ENCODE results near the gene SGF29.
"Not testable (repeated sequence)": the region's sequence is repeated elsewhere in the genome, so short reads cannot be mapped to it uniquely, and the experiment has no call there.

SGF29 gene

DNA sequence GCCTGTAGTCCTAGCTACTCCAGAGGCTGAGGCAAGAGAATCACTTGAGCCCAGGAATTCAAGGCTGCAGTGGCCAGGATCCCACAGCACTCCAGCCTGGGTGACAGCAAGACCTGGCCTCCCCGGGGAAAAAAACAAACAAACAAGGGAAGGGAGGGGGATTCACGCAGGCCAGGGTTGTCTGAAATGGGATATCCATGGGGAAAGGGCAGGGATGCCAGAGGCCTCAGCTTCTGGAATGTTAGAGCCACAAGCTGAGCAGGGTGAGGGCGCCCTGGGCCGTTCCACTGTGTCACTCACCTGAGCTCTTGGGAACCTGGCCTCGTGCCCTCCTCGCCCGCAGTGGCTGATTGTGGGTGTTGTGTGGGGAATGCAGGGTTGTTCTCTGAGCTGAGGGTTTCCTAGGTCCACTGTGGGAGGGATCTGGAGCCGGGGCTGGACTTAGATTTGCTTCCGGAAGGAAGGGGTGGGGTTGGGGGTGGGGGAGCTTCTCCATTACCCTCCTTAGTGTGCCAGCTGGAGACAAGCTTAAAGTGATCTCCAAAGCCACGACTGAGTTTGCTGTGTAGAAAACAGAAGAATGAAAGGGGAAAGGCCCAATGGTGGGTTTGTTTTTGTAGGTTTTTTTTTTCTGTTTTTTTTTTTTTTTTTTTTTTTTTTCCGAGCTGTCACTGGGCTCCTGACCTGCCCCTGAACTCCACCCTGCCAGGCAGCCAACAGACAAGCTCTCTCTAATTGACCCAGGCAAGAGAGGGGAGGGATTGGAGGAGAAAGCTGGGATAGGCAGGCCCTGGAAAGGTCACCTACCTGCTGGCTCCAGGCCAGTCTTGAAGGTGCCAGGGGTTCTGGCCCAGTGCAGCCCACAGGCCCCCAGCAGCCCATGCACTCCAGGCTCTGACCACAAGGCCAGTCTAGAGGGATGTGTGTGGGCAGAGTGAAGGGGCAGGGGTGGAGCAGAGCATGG lies 56.2 kb downstream of the SGF29 start, which contains the start of gene SULT1A1:
Gene SULT1A1 (minus strand): TSS at position 414 of the 964 bp plus-strand sequence. CDS start 1,189 bp downstream, outside the sequence.
- WGBS, result 66% methylated on average over 10 of the region's 11 CpGs
- H3K4me1 ChIP-seq (ENCODE audit: control insufficient read depth, insufficient read depth, low read depth, low read length), result peaks cover 6% of the 10 kb centered on the region
- H3K36me3 ChIP-seq (ENCODE audit: control insufficient read depth in 1 of 2, insufficient read depth in 2 of 2, low read depth in 1 of 2, low read length in 2 of 2), result no peaks in the 10 kb centered on the region
- H2AFZ ChIP-seq (ENCODE audit: low read depth, low read length), result no peak within 1 kb of the TSS
- H2BK12ac ChIP-seq (ENCODE audit: low read length in 2 of 2), result no peak within 1 kb of the TSS
- peak within 1 kb of the TSS in 1 of 2 experiments; percentile 55 for H3K14ac ChIP-seq (ENCODE audit: low read length in 2 of 2)
- no peak within 1 kb of the TSS for H2BK5ac ChIP-seq (ENCODE audit: low read depth, low read length, poor library complexity, severe bottlenecking)
- H3K4me2 ChIP-seq (ENCODE audit: low read length, poor library complexity, severe bottlenecking), result no peak within 1 kb of the TSS
- no peak within 1 kb of the TSS for H3K23ac ChIP-seq (ENCODE audit: low read length in 2 of 2)
- H3K9ac ChIP-seq (ENCODE audit: low read length), result no peak within 1 kb of the TSS
- H2AK5ac ChIP-seq (ENCODE audit: low read length, severe bottlenecking), result no peak within 1 kb of the TSS
- no peak within 1 kb of the TSS for H3K4ac ChIP-seq (ENCODE audit: low read depth in 1 of 2, low read length in 2 of 2)
- peak within 1 kb of the TSS in 1 of 2 experiments; percentile 34 for H3K18ac ChIP-seq (ENCODE audit: low read depth in 1 of 2, low read length in 2 of 2)
- H4K8ac ChIP-seq (ENCODE audit: low read length), result peak within 1 kb of the TSS; percentile 75
- H4K91ac ChIP-seq (ENCODE audit: low read length), result no peak within 1 kb of the TSS
- no peak within 1 kb of the TSS for H3K27ac ChIP-seq (ENCODE audit: low read length, poor library complexity, severe bottlenecking)
- no peaks in the 10 kb centered on the region for H3K9me3 ChIP-seq (ENCODE audit: control insufficient read depth, low read length)
- H3K27me3 ChIP-seq (ENCODE audit: control insufficient read depth in 1 of 2, insufficient read depth in 1 of 2, low read length in 2 of 2), result peaks cover 0 to 4% of the 10 kb centered on the region in 2 experiments
- no peak within 1 kb of the TSS for H2BK15ac ChIP-seq (ENCODE audit: low read depth, poor library complexity, severe bottlenecking)
- no peak within 1 kb of the TSS for H3K4me3 ChIP-seq (ENCODE audit: insufficient read depth in 1 of 2, low read depth in 1 of 2, low read length in 2 of 2)
- no peaks in the 10 kb centered on the region for H3K79me1 ChIP-seq (replicated peaks; ENCODE audit: low read length, poor library complexity, severe bottlenecking)
- no peak within 1 kb of the TSS for H2BK120ac ChIP-seq (ENCODE audit: low read depth, low read length)
- no peak for DNase-seq

DNA sequence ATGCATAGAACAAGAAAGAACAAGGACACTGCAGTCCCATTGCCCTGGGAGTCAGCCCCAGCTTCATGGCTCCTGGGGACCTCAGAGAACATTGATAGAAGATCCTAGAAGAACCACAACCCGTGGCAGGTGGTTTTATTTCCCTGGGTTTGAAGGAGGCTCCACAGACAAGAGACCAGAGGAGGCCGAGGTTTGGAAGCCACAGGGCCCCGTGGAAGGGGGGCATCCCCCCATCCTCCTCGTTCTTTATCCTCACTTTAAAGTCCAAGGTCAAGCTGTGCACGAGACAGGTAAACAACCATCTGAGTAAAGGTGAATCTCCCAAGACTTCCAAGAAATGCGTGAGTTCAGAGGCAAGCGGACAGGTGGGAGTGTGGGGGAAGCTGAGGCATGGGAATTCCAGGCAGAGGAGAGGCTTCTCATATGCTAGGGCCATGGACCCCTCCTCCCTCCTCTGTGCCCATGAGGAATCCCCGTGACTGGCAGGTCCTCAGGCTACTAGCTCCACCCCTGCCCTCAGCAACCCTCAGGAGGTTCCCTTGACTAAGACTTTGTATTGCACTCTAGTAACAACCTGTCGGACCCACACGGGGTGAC lies 57.0 kb downstream of the SGF29 start:
- Histone ChIP-seq H2BK12ac (ENCODE audit: low read length in 2 of 2) (no peak overlapping the region), H3K4ac (ENCODE audit: low read depth in 1 of 2, low read length in 2 of 2) (no peak overlapping the region), H3K4me2 (ENCODE audit: low read length, poor library complexity, severe bottlenecking) (no peak overlapping the region), H4K91ac (ENCODE audit: low read length) (no peak overlapping the region), H3K79me1 (replicated peaks; ENCODE audit: low read length, poor library complexity, severe bottlenecking) (no peaks in the 10 kb centered on the region), H3K27me3 (ENCODE audit: control insufficient read depth in 1 of 2, insufficient read depth in 1 of 2, low read length in 2 of 2) (peaks cover 0 to 4% of the 10 kb centered on the region in 2 experiments), H2AFZ (ENCODE audit: low read depth, low read length) (no peak overlapping the region), H3K36me3 (ENCODE audit: control insufficient read depth in 1 of 2, insufficient read depth in 2 of 2, low read depth in 1 of 2, low read length in 2 of 2) (no peaks in the 10 kb centered on the region), H3K4me1 (ENCODE audit: control insufficient read depth, insufficient read depth, low read depth, low read length) (peaks cover 6% of the 10 kb centered on the region), H3K9ac (ENCODE audit: low read length) (no peak overlapping the region), H2AK5ac (ENCODE audit: low read length, severe bottlenecking) (no peak overlapping the region), H2BK120ac (ENCODE audit: low read depth, low read length) (no peak overlapping the region), H2BK5ac (ENCODE audit: low read depth, low read length, poor library complexity, severe bottlenecking) (no peak overlapping the region), H3K27ac (ENCODE audit: low read length, poor library complexity, severe bottlenecking) (no peak overlapping the region), H3K14ac (ENCODE audit: low read length in 2 of 2) (no peak overlapping the region), H3K23ac (ENCODE audit: low read length in 2 of 2) (no peak overlapping the region), H3K18ac (ENCODE audit: low read depth in 1 of 2, low read length in 2 of 2) (no peak overlapping the region), H3K9me3 (ENCODE audit: control insufficient read depth, low read length) (no peaks in the 10 kb centered on the region), H3K4me3 (ENCODE audit: insufficient read depth in 1 of 2, low read depth in 1 of 2, low read length in 2 of 2) (no peak overlapping the region), H2BK15ac (ENCODE audit: low read depth, poor library complexity, severe bottlenecking) (no peak overlapping the region), H4K8ac (ENCODE audit: low read length) (no peak overlapping the region)
- no peak for DNase-seq
- 90% methylated on average over 10 of the region's 10 CpGs for WGBS

DNA sequence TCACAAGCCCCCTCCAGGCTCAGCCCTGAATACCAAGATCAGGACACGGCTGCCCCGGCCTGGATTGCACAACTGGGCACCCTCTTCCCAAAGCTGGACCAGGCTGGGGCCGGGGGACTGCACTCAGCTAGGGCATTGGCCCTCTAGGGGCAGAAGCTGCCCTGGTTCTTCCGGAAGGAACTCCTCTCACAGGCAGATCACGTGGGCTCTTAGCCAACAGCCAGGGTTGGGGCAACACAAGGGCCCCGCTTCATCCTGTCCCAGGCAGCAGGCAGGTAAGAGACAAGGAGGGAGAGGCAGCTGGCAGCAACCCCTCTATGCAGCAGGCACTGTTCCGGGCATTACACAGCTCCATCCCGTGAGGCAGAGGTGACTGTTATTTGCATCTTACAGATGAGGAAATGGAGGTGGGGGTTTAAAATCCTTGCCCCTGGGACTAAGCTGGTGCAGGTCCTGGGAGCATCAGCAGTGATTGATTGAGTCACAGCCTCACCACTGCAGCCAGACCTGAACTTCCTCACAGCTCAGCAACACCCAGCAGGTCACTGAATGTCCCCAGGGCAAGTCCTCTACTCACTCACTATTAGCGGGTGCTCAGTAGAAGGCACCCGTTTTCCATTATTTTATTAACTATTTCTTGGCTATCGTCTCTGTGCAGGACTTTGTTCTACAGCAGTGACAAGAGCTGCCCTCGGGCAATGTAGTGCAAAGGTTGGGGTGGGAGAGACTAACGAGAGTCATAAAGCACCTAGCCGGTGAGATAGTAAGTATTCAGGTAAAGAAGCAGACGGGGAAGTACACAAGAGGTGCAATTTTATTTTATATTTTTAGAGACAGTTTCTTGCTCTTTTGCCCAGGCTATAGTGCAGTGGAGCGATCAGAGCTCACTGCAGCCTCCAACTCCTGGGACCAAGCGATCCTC lies 58.9 kb downstream of the SGF29 start:
- H2AK5ac ChIP-seq (ENCODE audit: low read length, severe bottlenecking); H3K4me2 ChIP-seq (ENCODE audit: low read length, poor library complexity, severe bottlenecking); H3K4me3 ChIP-seq (ENCODE audit: insufficient read depth in 1 of 2, low read depth in 1 of 2, low read length in 2 of 2); H3K14ac ChIP-seq (ENCODE audit: low read length in 2 of 2); H3K23ac ChIP-seq (ENCODE audit: low read length in 2 of 2); H3K9me3 ChIP-seq (ENCODE audit: control insufficient read depth, low read length); H3K79me1 ChIP-seq (replicated peaks; ENCODE audit: low read length, poor library complexity, severe bottlenecking); H2BK5ac ChIP-seq (ENCODE audit: low read depth, low read length, poor library complexity, severe bottlenecking); DNase-seq; H3K9ac ChIP-seq (ENCODE audit: low read length); H3K18ac ChIP-seq (ENCODE audit: low read depth in 1 of 2, low read length in 2 of 2); H3K4ac ChIP-seq (ENCODE audit: low read depth in 1 of 2, low read length in 2 of 2); H4K91ac ChIP-seq (ENCODE audit: low read length); H3K36me3 ChIP-seq (ENCODE audit: control insufficient read depth in 1 of 2, insufficient read depth in 2 of 2, low read depth in 1 of 2, low read length in 2 of 2); H4K8ac ChIP-seq (ENCODE audit: low read length); H2AFZ ChIP-seq (ENCODE audit: low read depth, low read length); H3K4me1 ChIP-seq (ENCODE audit: control insufficient read depth, insufficient read depth, low read depth, low read length); H3K27me3 ChIP-seq (ENCODE audit: control insufficient read depth in 1 of 2, insufficient read depth in 1 of 2, low read length in 2 of 2); H2BK120ac ChIP-seq (ENCODE audit: low read depth, low read length); H3K27ac ChIP-seq (ENCODE audit: low read length, poor library complexity, severe bottlenecking); H2BK15ac ChIP-seq (ENCODE audit: low read depth, poor library complexity, severe bottlenecking); H2BK12ac ChIP-seq (ENCODE audit: low read length in 2 of 2): not testable (repeated sequence)
- no CpG with 5 or more reads among the region's 17 CpGs for WGBS
